MM.1S (cell line): Measurements from ENCODE around the gene HECTD3.

ENCODE experiments used
- EZH2 ChIP-seq: fragments of 300-600 bp; sonication (generic); optimal IDR thresholded peaks from 2 replicates; pipeline ENCODE3; 2017; ENCODE audit warnings: low read depth, mild to moderate bottlenecking, antibody characterized with exemption, low read length, mixed read lengths
- EZH2phosphoT487 ChIP-seq: fragments of 300-600 bp; sonication (generic); IDR thresholded peaks from 2 replicates; pipeline ENCODE4 v1.6.1; 2018; ENCODE audit warnings: antibody characterized with exemption, low read length
- TF ChIP-seq, protein P1 (sequence below): fragments of 300-600 bp; sonication (generic); IDR thresholded peaks from 2 replicates; pipeline ENCODE4 v1.5.1; 2016; ENCODE audit warnings: antibody characterized with exemption, low read length, mixed read lengths

DNA sequence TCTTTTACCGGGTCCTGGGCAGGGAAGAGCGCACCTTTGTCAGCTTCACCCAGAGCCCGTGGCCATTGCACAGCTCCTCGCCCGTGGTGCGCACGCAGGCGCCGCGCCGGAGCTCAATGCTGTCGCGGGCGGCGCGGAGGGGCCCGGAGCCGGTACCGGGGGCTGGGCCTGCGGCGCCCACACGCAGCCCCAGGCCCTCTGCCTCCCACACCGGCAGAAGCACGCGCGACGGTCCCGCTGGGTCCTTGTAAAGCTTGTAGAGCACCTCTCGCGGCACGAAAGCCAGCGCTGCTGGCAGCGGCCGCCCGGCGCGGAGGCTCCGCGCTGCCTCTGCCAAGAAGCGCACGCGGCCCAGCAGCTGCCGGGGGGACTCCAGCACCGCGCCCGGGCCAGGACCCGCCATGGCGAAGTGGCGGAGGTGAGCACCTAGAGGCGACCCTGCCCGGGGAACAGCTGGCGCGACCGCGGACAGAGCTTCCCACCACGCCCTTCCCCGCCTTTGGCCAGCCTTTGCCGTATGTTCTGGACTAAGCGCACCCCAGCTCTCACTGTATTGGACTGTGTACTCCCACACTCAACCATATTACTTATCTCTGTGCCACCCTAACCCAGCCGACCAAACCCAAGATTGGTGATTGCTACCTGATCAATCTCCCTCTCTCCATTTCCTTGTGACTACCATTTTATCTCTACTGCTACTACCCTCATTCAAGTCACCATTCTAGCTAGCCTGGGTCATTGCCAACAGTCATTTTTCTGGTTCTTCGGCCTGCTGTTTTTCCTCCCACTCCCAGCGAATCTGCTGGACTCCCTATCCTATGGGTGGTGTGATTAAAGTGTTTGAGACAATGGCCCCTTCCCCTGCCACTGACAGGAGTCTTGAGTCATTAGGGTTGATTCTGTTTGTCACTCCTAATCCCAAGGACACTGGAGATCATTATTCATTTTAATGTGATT is at the start of gene HECTD3:
- TF ChIP-seq EZH2, result no peak
- TF ChIP-seq, protein P1, sequence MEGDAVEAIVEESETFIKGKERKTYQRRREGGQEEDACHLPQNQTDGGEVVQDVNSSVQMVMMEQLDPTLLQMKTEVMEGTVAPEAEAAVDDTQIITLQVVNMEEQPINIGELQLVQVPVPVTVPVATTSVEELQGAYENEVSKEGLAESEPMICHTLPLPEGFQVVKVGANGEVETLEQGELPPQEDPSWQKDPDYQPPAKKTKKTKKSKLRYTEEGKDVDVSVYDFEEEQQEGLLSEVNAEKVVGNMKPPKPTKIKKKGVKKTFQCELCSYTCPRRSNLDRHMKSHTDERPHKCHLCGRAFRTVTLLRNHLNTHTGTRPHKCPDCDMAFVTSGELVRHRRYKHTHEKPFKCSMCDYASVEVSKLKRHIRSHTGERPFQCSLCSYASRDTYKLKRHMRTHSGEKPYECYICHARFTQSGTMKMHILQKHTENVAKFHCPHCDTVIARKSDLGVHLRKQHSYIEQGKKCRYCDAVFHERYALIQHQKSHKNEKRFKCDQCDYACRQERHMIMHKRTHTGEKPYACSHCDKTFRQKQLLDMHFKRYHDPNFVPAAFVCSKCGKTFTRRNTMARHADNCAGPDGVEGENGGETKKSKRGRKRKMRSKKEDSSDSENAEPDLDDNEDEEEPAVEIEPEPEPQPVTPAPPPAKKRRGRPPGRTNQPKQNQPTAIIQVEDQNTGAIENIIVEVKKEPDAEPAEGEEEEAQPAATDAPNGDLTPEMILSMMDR, result no peak
- TF ChIP-seq EZH2phosphoT487, result no peak
